ENCODE data around the gene FCF1.

Gene FCF1

GRCh38 chr14:74712499-74713394, at the start of gene FCF1, which contains the start of gene AREL1:
Gene FCF1, plus strand, starts transcription at chr14:74713144. Its CDS starts 54 bp downstream, at chr14:74713198.
Gene AREL1, minus strand, starts transcription at chr14:74713080. Its CDS starts 27,465 bp downstream, at chr14:74685615.
- no peak for DNase-seq

GRCh38 chr14:74663884-74664283, 49.1 kb upstream of the FCF1 start:
- DNase-seq = no peak

- no peak for DNase-seq
Observed at GRCh38 chr14:74664717-74665116, 48.2 kb upstream of the FCF1 start.

GRCh38 chr14:74667758-74668157, 45.2 kb upstream of the FCF1 start:
- no peak for DNase-seq

- DNase-seq = no peak
Observed at GRCh38 chr14:74669256-74669655, 43.7 kb upstream of the FCF1 start.

- no peak for DNase-seq
Observed at GRCh38 chr14:74669846-74670245, 43.1 kb upstream of the FCF1 start.

- no peak for DNase-seq
Observed at GRCh38 chr14:74670726-74671411, 42.1 kb upstream of the FCF1 start.

- no peak for DNase-seq
Observed at GRCh38 chr14:74671789-74672188, 41.2 kb upstream of the FCF1 start.

- no peak for DNase-seq
Observed at GRCh38 chr14:74673768-74674167, 39.2 kb upstream of the FCF1 start.

- DNase-seq = no peak
Observed at GRCh38 chr14:74675219-74675618, 37.7 kb upstream of the FCF1 start.

- DNase-seq = no peak
Observed at GRCh38 chr14:74682169-74682952, 30.6 kb upstream of the FCF1 start.

- no peak for DNase-seq
Observed at GRCh38 chr14:74683406-74683805, 29.5 kb upstream of the FCF1 start.

- no peak for DNase-seq
Observed at GRCh38 chr14:74684434-74684833, 28.5 kb upstream of the FCF1 start.

GRCh38 chr14:74685056-74685455, 27.9 kb upstream of the FCF1 start:
- no peak for DNase-seq

GRCh38 chr14:74685921-74686678, 26.8 kb upstream of the FCF1 start:
- DNase-seq = no peak

- DNase-seq = no peak
Observed at GRCh38 chr14:74691456-74691855, 21.5 kb upstream of the FCF1 start.

- DNase-seq = no peak
Observed at GRCh38 chr14:74693191-74693590, 19.8 kb upstream of the FCF1 start.

- no peak for DNase-seq
Observed at GRCh38 chr14:74695406-74695805, 17.5 kb upstream of the FCF1 start.

- DNase-seq = no peak
Observed at GRCh38 chr14:74697011-74697410, 15.9 kb upstream of the FCF1 start.

GRCh38 chr14:74697543-74697942, 15.4 kb upstream of the FCF1 start:
- no peak for DNase-seq

- DNase-seq = no peak
Observed at GRCh38 chr14:74697976-74698375, 15.0 kb upstream of the FCF1 start.

GRCh38 chr14:74698465-74698864, 14.5 kb upstream of the FCF1 start:
- no peak for DNase-seq

- DNase-seq = no peak
Observed at GRCh38 chr14:74702293-74702692, 10.7 kb upstream of the FCF1 start.

Measured in NCI-H1417 treated with DMSO at 0.1 percent for 48 hours (cell line).